Measurements from ENCODE around the gene HBE1.
"Not testable (repeated sequence)": the region's sequence is repeated elsewhere in the genome, so short reads cannot be mapped to it uniquely, and the experiment has no call there.

DNA sequence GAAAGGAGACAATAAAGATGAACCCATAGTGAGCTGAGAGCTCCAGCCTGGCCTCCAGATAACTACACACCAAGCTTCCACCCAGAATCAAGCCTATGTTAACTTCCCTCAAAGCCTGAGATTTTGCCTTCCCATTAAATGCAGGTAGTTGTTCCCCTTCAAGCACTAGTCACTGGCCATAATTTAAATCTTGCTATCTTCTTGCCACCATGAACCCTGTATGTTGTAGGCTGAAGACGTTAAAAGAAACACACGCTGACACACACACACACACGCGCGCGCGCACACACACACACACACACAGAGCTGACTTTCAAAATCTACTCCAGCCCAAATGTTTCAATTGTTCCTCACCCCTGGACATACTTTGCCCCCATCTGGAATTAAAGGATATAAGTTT, 21.2 kb downstream of the HBE1 start:
- TF ChIP-seq, protein P1, sequence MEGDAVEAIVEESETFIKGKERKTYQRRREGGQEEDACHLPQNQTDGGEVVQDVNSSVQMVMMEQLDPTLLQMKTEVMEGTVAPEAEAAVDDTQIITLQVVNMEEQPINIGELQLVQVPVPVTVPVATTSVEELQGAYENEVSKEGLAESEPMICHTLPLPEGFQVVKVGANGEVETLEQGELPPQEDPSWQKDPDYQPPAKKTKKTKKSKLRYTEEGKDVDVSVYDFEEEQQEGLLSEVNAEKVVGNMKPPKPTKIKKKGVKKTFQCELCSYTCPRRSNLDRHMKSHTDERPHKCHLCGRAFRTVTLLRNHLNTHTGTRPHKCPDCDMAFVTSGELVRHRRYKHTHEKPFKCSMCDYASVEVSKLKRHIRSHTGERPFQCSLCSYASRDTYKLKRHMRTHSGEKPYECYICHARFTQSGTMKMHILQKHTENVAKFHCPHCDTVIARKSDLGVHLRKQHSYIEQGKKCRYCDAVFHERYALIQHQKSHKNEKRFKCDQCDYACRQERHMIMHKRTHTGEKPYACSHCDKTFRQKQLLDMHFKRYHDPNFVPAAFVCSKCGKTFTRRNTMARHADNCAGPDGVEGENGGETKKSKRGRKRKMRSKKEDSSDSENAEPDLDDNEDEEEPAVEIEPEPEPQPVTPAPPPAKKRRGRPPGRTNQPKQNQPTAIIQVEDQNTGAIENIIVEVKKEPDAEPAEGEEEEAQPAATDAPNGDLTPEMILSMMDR (IDR thresholded peaks at IDR 0.05), result not testable (repeated sequence)
- not testable (repeated sequence) for TF ChIP-seq POLR2A (IDR thresholded peaks at IDR 0.05)

Data from body of pancreas (tissue), 4 donors.